ENCODE measurements around the gene CDO1.
"Not testable (repeated sequence)": the region's sequence is repeated elsewhere in the genome, so short reads cannot be mapped to it uniquely, and the experiment has no call there.

- not testable (repeated sequence) for TF ChIP-seq CTCF, POLR2AphosphoS5 (IDR thresholded peaks at IDR 0.05)
Observed at GRCh38 chr5:115808066-115808465, 8.4 kb downstream of the CDO1 start.
